GM12865 (cell line): ENCODE measurements around the gene CFAP70.

ENCODE experiments used
- DNase-seq: peaks from one replicate; pipeline ENCODE4 v3.0.0; 2010; ENCODE audit warnings: low read depth
- H3K4me3 ChIP-seq: 2 replicates; pipeline ENCODE4 v1.5.1; 2011; ENCODE audit warnings: mild to moderate bottlenecking, low read depth, low read length, control low read depth
- TF ChIP-seq, protein P1 (sequence below): IDR thresholded peaks from 2 replicates; pipeline ENCODE4 v1.5.1; 2011; ENCODE audit warnings: low read length, control low read depth, low read depth, inconsistent platforms; ENCODE audit not compliant: insufficient read depth; ENCODE audit errors: missing control alignments

CFAP70 gene

DNA sequence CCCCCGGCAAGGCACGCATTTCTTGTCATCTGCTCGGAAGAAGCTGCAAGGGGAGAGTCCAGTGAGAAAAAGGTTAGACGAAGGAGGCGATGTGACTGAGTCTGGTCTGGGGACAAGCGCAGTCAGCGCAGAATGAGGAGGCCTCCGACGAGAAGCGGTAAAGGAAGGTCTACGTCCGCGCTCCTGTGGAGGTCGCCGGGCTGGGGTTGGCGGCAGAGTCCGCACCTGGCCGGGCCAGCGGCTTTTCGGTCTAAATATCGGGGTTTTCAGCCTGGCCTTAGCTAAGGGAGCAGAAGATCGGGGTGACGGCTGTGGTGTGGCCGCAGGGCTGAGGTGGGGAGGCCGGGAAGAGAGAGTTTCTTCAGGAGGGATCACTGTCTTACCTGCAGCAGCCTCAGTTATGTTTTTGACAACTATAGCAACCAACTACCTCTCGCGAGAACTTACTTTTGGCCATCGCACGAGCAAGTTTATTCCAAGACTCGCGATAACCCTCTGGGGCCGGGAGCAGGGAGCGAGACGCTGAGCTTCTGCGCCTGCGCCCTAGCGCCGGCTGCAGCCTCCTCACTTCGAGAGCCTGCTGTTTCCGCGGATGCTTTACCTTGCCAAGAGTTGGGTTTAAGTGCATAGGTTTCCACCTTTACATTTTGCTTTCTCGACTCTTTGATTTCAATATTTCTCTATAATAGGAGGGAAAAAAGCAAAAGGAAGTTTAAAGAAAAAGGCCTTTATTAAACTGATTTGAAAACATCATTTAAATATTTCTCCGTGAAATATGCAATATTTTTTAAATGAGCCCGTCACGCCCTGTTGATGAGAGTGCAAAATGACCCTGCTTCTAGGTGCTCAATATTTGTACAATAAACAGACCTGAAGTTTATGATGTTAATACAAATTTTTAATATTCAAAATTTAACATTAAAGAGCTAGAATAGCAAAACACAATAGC is at the start of gene CFAP70:
Gene CFAP70, minus strand, starts transcription at position 534 of the 949 bp plus-strand sequence. CDS start 4,068 bp downstream, outside the sequence.
- peak; percentile 97 for DNase-seq
- TF ChIP-seq, protein P1, sequence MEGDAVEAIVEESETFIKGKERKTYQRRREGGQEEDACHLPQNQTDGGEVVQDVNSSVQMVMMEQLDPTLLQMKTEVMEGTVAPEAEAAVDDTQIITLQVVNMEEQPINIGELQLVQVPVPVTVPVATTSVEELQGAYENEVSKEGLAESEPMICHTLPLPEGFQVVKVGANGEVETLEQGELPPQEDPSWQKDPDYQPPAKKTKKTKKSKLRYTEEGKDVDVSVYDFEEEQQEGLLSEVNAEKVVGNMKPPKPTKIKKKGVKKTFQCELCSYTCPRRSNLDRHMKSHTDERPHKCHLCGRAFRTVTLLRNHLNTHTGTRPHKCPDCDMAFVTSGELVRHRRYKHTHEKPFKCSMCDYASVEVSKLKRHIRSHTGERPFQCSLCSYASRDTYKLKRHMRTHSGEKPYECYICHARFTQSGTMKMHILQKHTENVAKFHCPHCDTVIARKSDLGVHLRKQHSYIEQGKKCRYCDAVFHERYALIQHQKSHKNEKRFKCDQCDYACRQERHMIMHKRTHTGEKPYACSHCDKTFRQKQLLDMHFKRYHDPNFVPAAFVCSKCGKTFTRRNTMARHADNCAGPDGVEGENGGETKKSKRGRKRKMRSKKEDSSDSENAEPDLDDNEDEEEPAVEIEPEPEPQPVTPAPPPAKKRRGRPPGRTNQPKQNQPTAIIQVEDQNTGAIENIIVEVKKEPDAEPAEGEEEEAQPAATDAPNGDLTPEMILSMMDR = no peak
- H3K4me3 ChIP-seq = peak within 1 kb of the TSS; percentile 74

DNA sequence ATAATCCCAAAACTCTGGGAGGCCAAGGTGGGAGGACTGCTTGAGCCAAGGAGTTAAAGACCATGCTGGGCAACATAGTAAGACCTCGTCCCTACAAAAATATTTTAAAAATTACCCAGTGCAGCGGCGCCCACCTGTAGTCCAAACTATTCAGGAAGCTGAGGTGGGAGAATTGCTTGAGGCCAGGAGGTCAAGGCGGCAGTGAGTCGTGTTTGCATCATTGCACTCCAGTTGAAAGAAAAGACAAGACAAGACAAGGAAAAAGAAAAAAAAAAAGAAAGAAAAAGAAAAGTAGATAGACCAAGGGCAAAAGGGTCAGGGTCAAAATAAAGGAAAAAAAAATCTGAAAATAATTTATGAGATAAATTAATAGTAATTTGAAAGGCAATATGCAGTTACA is 49.4 kb upstream of the CFAP70 start:
- no peak for DNase-seq
- H3K4me3 ChIP-seq = no peak overlapping the region
- TF ChIP-seq, protein P1 = no peak

DNA sequence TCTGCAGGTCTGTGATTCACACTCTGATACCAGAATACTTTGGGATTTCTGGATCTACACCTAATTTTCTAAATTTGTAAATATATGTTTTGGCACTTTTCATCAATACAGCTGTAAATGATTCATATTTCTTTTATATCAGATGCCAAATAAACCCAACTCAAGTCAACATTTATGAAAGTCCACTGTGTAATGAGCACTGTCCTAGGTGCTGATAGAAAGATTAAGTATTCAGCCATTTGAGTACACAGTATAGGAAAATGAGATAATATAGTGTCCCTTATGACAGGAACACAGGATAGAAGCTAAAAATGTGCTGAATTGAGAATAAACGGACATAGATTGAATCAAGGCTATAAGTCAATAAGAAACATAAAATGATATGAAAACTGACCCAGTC is 48.8 kb upstream of the CFAP70 start:
- DNase-seq = no peak
- H3K4me3 ChIP-seq = no peak overlapping the region
- TF ChIP-seq, protein P1 = no peak

DNA sequence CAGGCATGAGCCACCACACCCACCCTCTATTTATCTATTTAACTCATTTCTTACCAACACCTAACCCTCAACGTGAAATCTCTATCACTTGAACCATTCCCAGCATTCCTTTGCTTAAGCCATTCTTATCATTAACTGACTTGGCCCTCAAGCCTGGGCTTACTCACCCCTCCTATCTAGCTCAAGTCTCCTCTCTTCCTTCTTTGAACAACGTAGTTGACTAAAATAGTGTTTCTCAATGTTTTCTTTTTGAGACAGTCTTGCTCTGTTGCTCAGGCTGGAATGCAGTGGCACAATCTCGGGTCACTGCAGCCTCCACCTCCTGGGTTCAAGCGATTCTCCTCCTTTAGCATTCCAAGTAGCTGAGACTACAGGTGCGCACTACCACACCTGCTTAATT is 48.2 kb upstream of the CFAP70 start:
- no peak overlapping the region for H3K4me3 ChIP-seq
- TF ChIP-seq, protein P1 = no peak
- DNase-seq = no peak

DNA sequence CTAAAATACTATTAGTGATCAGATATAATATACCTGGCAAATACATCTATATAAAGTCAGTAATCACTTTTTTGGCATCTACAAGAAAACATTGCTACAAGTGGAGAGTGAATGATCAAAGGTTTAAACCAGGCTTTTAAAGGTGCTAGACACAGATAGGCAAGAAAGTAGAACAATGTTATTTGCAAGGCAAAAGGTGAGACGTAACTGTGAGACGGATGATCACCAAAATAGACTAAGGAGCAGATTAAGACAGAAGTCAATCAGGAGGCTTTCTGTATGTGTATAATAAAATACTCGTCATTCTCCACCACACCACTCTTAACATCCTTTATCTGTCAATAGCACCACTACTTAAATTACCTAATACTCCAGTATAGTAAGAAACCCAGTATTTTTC is 46.9 kb upstream of the CFAP70 start:
- no peak for DNase-seq
- TF ChIP-seq, protein P1 = no peak
- H3K4me3 ChIP-seq = no peak overlapping the region

DNA sequence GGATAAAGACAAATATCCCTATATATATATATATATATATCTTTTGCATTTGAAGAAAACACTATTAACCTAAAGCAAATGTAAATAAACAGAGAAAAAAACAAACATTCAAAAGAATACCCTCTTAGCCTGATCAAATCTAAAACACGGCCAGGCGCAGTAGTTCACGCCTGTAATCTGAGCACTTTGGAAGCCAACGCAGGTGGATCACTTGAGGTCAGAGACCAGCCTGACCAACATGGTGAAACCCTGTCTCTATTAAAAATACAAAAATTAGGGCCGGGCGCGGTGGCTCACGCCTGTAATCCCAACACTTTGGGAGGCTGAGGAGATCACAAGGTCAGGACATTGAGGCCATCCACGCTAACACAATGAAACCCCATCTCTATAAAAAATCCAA is 46.0 kb upstream of the CFAP70 start:
- no peak for DNase-seq
- H3K4me3 ChIP-seq = no peak overlapping the region
- TF ChIP-seq, protein P1 = no peak
